PC-3 (cell line): ENCODE results near the gene SCYL1. TPM values are rescaled to one million over a fixed set of nuclear protein-coding genes. Genes with fewer than 3 reads are reported as not detected.
A peak's percentile ranks its signal among the peaks of the same experiment; 100 is the strongest.

ENCODE experiments used
- ATAC-seq: fragments of 200-7000 bp; cut with Tn5 transposase; 2 replicates; pipeline ENCODE4 v1.9.1; 2020; ENCODE audit warnings: mild to moderate bottlenecking, moderate library complexity
- BruUV-seq: library from RNA; stranded (reverse); fragments of 400-500 nt; replicated peaks from 2 replicates; lab custom pipeline; 2021; lab: Mats Ljungman, UMichigan
- CTCF ChIA-PET: fragments of 300-600 bp; sonication (Branson Sonifier 250); formaldehyde crosslinking; loops from one replicate; lab custom pipeline; 2022; ENCODE audit warnings: antibody characterized with exemption; lab: Charles Lee
- POLR2A ChIA-PET: fragments of 300-600 bp; sonication (Branson Sonifier 250); formaldehyde crosslinking; loops from one replicate; lab custom pipeline; 2022; ENCODE audit warnings: antibody characterized with exemption; ENCODE audit not compliant: unreplicated experiment; lab: Charles Lee
- DNase-seq: peaks from one replicate; pipeline ENCODE4 v3.0.0-alpha.2; 2015
- H2AFZ ChIP-seq: fragments of 300-600 bp; sonication (generic); 2 replicates; pipeline ENCODE4 v1.6.0; 2016; ENCODE audit warnings: antibody characterized with exemption, low read length
- H3F3A ChIP-seq: fragments of 300-600 bp; sonication (generic); one replicate; pipeline ENCODE4 v1.6.0; 2017; ENCODE audit warnings: antibody characterized with exemption, low read length, control low read depth, mild to moderate bottlenecking; ENCODE audit not compliant: unreplicated experiment
- H3K27ac ChIP-seq: fragments of 300-600 bp; sonication (generic); 2 replicates; pipeline ENCODE4 v1.5.1; 2016; ENCODE audit warnings: mild to moderate bottlenecking, low read length
- H3K27me3 ChIP-seq: fragments of 300-600 bp; sonication (generic); 2 replicates; pipeline ENCODE4 v1.6.1; 2016; ENCODE audit warnings: low read length, mixed read lengths
- H3K36me3 ChIP-seq: fragments of 300-600 bp; sonication (generic); 2 replicates; pipeline ENCODE4 v1.6.1; 2016; ENCODE audit warnings: low read depth, mixed run types, low read length, mixed read lengths
- H3K4me1 ChIP-seq: fragments of 300-600 bp; sonication (generic); 2 replicates; pipeline ENCODE4 v1.5.1; 2016; ENCODE audit warnings: low read length; ENCODE audit not compliant: insufficient read depth
- H3K4me2 ChIP-seq: fragments of 300-600 bp; sonication (generic); 2 replicates; pipeline ENCODE4 v1.6.0; 2016; ENCODE audit warnings: low read length
- H3K4me3 ChIP-seq: fragments of 300-600 bp; sonication (generic); 2 replicates; pipeline ENCODE4 v1.5.1; 2016; ENCODE audit warnings: mild to moderate bottlenecking, low read length, mixed read lengths
- H3K79me2 ChIP-seq: fragments of 300-600 bp; sonication (generic); 2 replicates; pipeline ENCODE4 v1.6.1; 2017; ENCODE audit warnings: low read length, mixed read lengths
- H3K9ac ChIP-seq: fragments of 300-600 bp; sonication (generic); 2 replicates; pipeline ENCODE4 v1.6.0; 2016; ENCODE audit warnings: mild to moderate bottlenecking, low read length
- H3K9me2 ChIP-seq: fragments of 300-600 bp; sonication (generic); replicated peaks from 2 replicates; pipeline ENCODE4 v1.6.1; 2016; ENCODE audit warnings: mixed run types, low read length, mixed read lengths
- H3K9me3 ChIP-seq: fragments of 300-600 bp; sonication (generic); 2 replicates; pipeline ENCODE4 v1.6.1; 2016; ENCODE audit warnings: low read length, mixed read lengths
- H4K20me1 ChIP-seq: fragments of 300-600 bp; sonication (generic); 2 replicates; pipeline ENCODE4 v1.6.1; 2016; ENCODE audit warnings: low read length, mixed read lengths
- CTCF ChIP-seq: fragments of 300-600 bp; sonication (generic); conservative IDR thresholded peaks from 2 replicates; pipeline ENCODE4 v1.5.1; 2017; ENCODE audit warnings: antibody characterized with exemption, low read depth, mild to moderate bottlenecking, low read length
- EZH2 ChIP-seq: fragments of 300-600 bp; sonication (generic); IDR thresholded peaks from one replicate; pipeline ENCODE4 v1.6.1; 2017; ENCODE audit warnings: antibody characterized with exemption, mild to moderate bottlenecking, low read length; ENCODE audit not compliant: unreplicated experiment
- EZH2phosphoT487 ChIP-seq: fragments of 300-600 bp; sonication (generic); IDR thresholded peaks from 2 replicates; pipeline ENCODE4 v1.6.1; 2018; ENCODE audit warnings: mild to moderate bottlenecking, antibody characterized with exemption, low read length, borderline replicate concordance
- intact Hi-C: fragments of 100-400 bp; cut with micrococcal nuclease; formaldehyde crosslinking; loops from 2 replicates; pipeline ENCODE4 v1.9.0; 2023
- total RNA-seq: library from RNA; depleted of rRNA; stranded (reverse); fragments of >200 nt; gene quantifications from 2 replicates; pipeline ENCODE4 v1.2.3, GENCODE V29; 2014

The SCYL1 gene
- total RNA-seq, 1 experiment from 2014 or later = 201 TPM

DNA sequence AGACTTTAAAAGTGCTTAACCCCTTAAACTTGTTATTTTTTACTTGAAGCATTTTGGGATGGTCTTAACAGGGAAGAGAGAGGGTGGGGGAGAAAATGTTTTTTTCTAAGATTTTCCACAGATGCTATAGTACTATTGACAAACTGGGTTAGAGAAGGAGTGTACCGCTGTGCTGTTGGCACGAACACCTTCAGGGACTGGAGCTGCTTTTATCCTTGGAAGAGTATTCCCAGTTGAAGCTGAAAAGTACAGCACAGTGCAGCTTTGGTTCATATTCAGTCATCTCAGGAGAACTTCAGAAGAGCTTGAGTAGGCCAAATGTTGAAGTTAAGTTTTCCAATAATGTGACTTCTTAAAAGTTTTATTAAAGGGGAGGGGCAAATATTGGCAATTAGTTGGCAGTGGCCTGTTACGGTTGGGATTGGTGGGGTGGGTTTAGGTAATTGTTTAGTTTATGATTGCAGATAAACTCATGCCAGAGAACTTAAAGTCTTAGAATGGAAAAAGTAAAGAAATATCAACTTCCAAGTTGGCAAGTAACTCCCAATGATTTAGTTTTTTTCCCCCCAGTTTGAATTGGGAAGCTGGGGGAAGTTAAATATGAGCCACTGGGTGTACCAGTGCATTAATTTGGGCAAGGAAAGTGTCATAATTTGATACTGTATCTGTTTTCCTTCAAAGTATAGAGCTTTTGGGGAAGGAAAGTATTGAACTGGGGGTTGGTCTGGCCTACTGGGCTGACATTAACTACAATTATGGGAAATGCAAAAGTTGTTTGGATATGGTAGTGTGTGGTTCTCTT is 23.2 kb upstream of the SCYL1 start:
- ChIA-PET CTCF (interaction anchor here (0.7 kb wide), 1 partner anchor 97 kb away, joined by 6 read pairs; no protein-coding TSS in a partner anchor), POLR2A (interaction anchor here (0.6 to 2.0 kb wide), 7 partner anchors 11 to 161 kb away, joined by 3 to 7 read pairs (median 5); partner anchors contain the start of gene NEAT1)
- Histone ChIP-seq H3K36me3 (peaks cover 72% of the 10 kb centered on the region), H3K4me2 (peak overlapping the region; percentile 90), H3K9me3 (no peaks in the 10 kb centered on the region), H3F3A (peaks cover 74% of the 10 kb centered on the region), H3K27ac (peak overlapping the region; percentile 95; the same call in 1 of the 2 replicates), H4K20me1 (peaks cover 75% of the 10 kb centered on the region), H3K9ac (peak overlapping the region; percentile 97), H3K79me2 (peaks cover 93% of the 10 kb centered on the region), H2AFZ (no peak overlapping the region), H3K9me2 (no peaks in the 10 kb centered on the region), H3K4me1 (peaks cover 55% of the 10 kb centered on the region), H3K27me3 (no peaks in the 10 kb centered on the region), H3K4me3 (peak overlapping the region; percentile 95)
- BruUV-seq = no TSS peak
- TF ChIP-seq EZH2phosphoT487 (no peak), EZH2 (no peak), CTCF (no peak)
- ATAC-seq = no peak
- intact Hi-C loops = no loop called here
- DNase-seq = no peak

DNA sequence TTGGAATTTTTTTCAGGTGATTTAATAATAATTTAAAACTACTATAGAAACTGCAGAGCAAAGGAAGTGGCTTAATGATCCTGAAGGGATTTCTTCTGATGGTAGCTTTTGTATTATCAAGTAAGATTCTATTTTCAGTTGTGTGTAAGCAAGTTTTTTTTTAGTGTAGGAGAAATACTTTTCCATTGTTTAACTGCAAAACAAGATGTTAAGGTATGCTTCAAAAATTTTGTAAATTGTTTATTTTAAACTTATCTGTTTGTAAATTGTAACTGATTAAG is 22.7 kb upstream of the SCYL1 start:
- ATAC-seq (no peak), DNase-seq (no peak)
- no peaks in the 10 kb centered on the region for H3K27me3 ChIP-seq
- peaks cover 88% of the 10 kb centered on the region for H3K79me2 ChIP-seq
- H3K27ac ChIP-seq = no peak overlapping the region
- no peak overlapping the region for H2AFZ ChIP-seq
- intact Hi-C loops = no loop called here
- H3F3A ChIP-seq = peaks cover 80% of the 10 kb centered on the region
- ChIA-PET CTCF (interaction anchor here (0.7 kb wide), 1 partner anchor 98 kb away, joined by 6 read pairs; no protein-coding TSS in a partner anchor), POLR2A (interaction anchor here (0.6 to 2.0 kb wide), 8 partner anchors 12 to 1560 kb away, joined by 3 to 10 read pairs (median 6); partner anchors contain the start of gene NEAT1)
- TF ChIP-seq EZH2 = no peak
- TF ChIP-seq CTCF = no peak
- no peak for TF ChIP-seq EZH2phosphoT487
- peak overlapping the region; percentile 97 for H3K9ac ChIP-seq
- H3K4me3 ChIP-seq = peak overlapping the region; percentile 95
- BruUV-seq = no TSS peak
- H3K4me2 ChIP-seq = peak overlapping the region; percentile 90
- H3K4me1 ChIP-seq = peaks cover 53% of the 10 kb centered on the region
- H3K36me3 ChIP-seq = peaks cover 72% of the 10 kb centered on the region
- H3K9me2 ChIP-seq = no peaks in the 10 kb centered on the region
- H3K9me3 ChIP-seq = no peaks in the 10 kb centered on the region
- peaks cover 75% of the 10 kb centered on the region for H4K20me1 ChIP-seq
